ENCODE measurements around the gene NEUROD6.

The NEUROD6 gene

GRCh38 chr7:31299336-31299735 lies 41.2 kb downstream of the NEUROD6 start:
- Histone ChIP-seq H3K4me3 (ENCODE audit: low read depth, low read length) (no peak overlapping the region), H3K36me3 (replicated peaks) (no peaks in the 10 kb centered on the region), H3K27ac (no peak overlapping the region), H3K27me3 (replicated peaks) (no peaks in the 10 kb centered on the region)
- no peak for DNase-seq
- in situ Hi-C loops (cut with HindIII; ENCODE audit: low pct_ligation_motif_present, low sequenced_read_pairs) = no loop called here
- no peak for TF ChIP-seq CTCF (IDR thresholded peaks at IDR 0.05; ENCODE audit: low read depth, low read length, missing control alignments)

- no peak for TF ChIP-seq CTCF (IDR thresholded peaks at IDR 0.05; ENCODE audit: low read depth, low read length, missing control alignments)
- H3K36me3 ChIP-seq (replicated peaks) = no peaks in the 10 kb centered on the region
- H3K4me3 ChIP-seq (ENCODE audit: low read depth, low read length) = no peak overlapping the region
- H3K27me3 ChIP-seq (replicated peaks) = no peaks in the 10 kb centered on the region
- DNase-seq = no peak
- H3K27ac ChIP-seq = no peak overlapping the region
- in situ Hi-C loops (cut with HindIII; ENCODE audit: low pct_ligation_motif_present, low sequenced_read_pairs) = no loop called here
Measured at GRCh38 chr7:31290601-31291000, 49.9 kb downstream of the NEUROD6 start.
